Measurements from ENCODE around the gene NRL. TPM values are rescaled to one million over a fixed set of nuclear protein-coding genes. Genes with fewer than 3 reads are reported as not detected.

The NRL gene
- total and polyA plus RNA-seq, 11 donors, result 1.3 to 3.0 (median 2.1) TPM

- Histone ChIP-seq H3K9me3 (no peaks in the 10 kb centered on the region), H3K36me3 (peaks cover 5 to 90% (median 76%) of the 10 kb centered on the region in 9 donors), H3K4me3 (no peak overlapping the region), H3K27me3 (no peaks in the 10 kb centered on the region), H3K27ac (peak overlapping the region; percentile 82 to 100 (median 95)), H3K4me1 (peaks cover 0 to 48% (median 22%) of the 10 kb centered on the region in 12 donors)
- peak in 2 of 5 donors; percentile 17 to 37 for DNase-seq
- peak in 2 of 4 donors; percentile 5 to 7 for ATAC-seq
- intact Hi-C loops (cut with DNase I), result loop anchor here in 5 of 10 donors (2.0 to 10.0 kb wide), 5 partner anchors 46 to 146 kb away; partner anchors contain the start of genes DCAF11 (in 1 of the 5) and NRL (in 1 of the 5)
- 83 to 93% (median 88%) methylated on average over 2 to 4 of the region's 4 CpGs for WGBS, 4 donors
- no peak for TF ChIP-seq POLR2A (IDR thresholded peaks at IDR 0.05)
- TF ChIP-seq CTCF (IDR thresholded peaks at IDR 0.05), result no peak
Observed at GRCh38 chr14:24160499-24160849, 45.7 kb upstream of the NRL start.

- intact Hi-C loops (cut with DNase I), result loop anchor here in 6 of 10 donors (2.0 to 10.0 kb wide), 6 partner anchors 45 to 145 kb away; partner anchors contain the start of genes DCAF11 (in 1 of the 6) and NRL (in 1 of the 6)
- WGBS, 4 donors, result 91 to 94% (median 94%) methylated on average over 8 to 11 of the region's 11 CpGs
- DNase-seq (peak in 2 of 5 donors; percentile 11 to 43), ATAC-seq (peak in 1 of 4 donors; percentile 0)
- TF ChIP-seq CTCF (IDR thresholded peaks at IDR 0.05), result no peak
- no peak for TF ChIP-seq POLR2A (IDR thresholded peaks at IDR 0.05)
- no peaks in the 10 kb centered on the region for H3K27me3 ChIP-seq
- no peak overlapping the region for H3K4me3 ChIP-seq
- peak overlapping the region in 11 of 12 donors; percentile 82 to 100 (median 96) for H3K27ac ChIP-seq
- H3K9me3 ChIP-seq, result no peaks in the 10 kb centered on the region
- H3K36me3 ChIP-seq, result peaks cover 7 to 90% (median 76%) of the 10 kb centered on the region in 9 donors
- peaks cover 0 to 42% (median 22%) of the 10 kb centered on the region in 12 donors for H3K4me1 ChIP-seq
Observed at GRCh38 chr14:24159777-24160498, 45.2 kb upstream of the NRL start.

GRCh38 chr14:24157331-24157730 lies 42.6 kb upstream of the NRL start:
- Histone ChIP-seq H3K4me1 (peaks cover 0 to 20% (median 10%) of the 10 kb centered on the region in 12 donors), H3K36me3 (peaks cover 5 to 85% (median 76%) of the 10 kb centered on the region in 9 donors), H3K27me3 (no peaks in the 10 kb centered on the region), H3K9me3 (no peaks in the 10 kb centered on the region), H3K4me3 (no peak overlapping the region), H3K27ac (no peak overlapping the region)
- no peak for TF ChIP-seq POLR2A (IDR thresholded peaks at IDR 0.05)
- no peak for TF ChIP-seq CTCF (IDR thresholded peaks at IDR 0.05)
- intact Hi-C loops (cut with DNase I), result loop anchor here in 1 of 10 donors (10.0 kb wide), 1 partner anchor 93 kb away; no protein-coding TSS in a partner anchor
- WGBS, 4 donors, result 90 to 95% (median 93%) methylated on average over 12 of the region's 12 CpGs
- ATAC-seq (no peak), DNase-seq (no peak)

GRCh38 chr14:24156840-24157239 lies 42.1 kb upstream of the NRL start:
- H3K36me3 ChIP-seq, result peaks cover 5 to 87% (median 81%) of the 10 kb centered on the region in 9 donors
- TF ChIP-seq CTCF (IDR thresholded peaks at IDR 0.05) (no peak), POLR2A (IDR thresholded peaks at IDR 0.05) (no peak)
- H3K9me3 ChIP-seq, result no peaks in the 10 kb centered on the region
- WGBS, 4 donors, result 90 to 95% (median 94%) methylated on average over 1 of the region's 1 CpG
- intact Hi-C loops (cut with DNase I), result loop anchor here in 1 of 10 donors (10.0 kb wide), 1 partner anchor 92 kb away; no protein-coding TSS in a partner anchor
- H3K27me3 ChIP-seq, result no peaks in the 10 kb centered on the region
- DNase-seq, result no peak
- no peak for ATAC-seq
- no peak overlapping the region for H3K4me3 ChIP-seq
- no peak overlapping the region for H3K27ac ChIP-seq
- H3K4me1 ChIP-seq, result peaks cover 0 to 15% (median 6%) of the 10 kb centered on the region in 12 donors

Data from heart left ventricle (tissue), 16 donors.